HepG2 (cell line): ENCODE data around the gene KRTAP10-5.

Experiments used
- HNF4G ChIP-seq, 2 experiments: sonication (generic) in 1 of 2; formaldehyde crosslinking in 1 of 2; IDR thresholded peaks; 2 replicates each; pipeline versions ENCODE4 v1.4.0 to v1.6.1; 2011 to 2020; ENCODE audit warnings: borderline replicate concordance in 2 of 2, low read depth in 2 of 2, mild to moderate bottlenecking in 2 of 2, low read length in 1 of 2, missing genetic modification reagents in 1 of 2, moderate library complexity in 1 of 2
- MEIS2 ChIP-seq: sonication (generic); formaldehyde crosslinking; IDR thresholded peaks from 2 replicates; pipeline ENCODE4 v1.9.0; 2021; ENCODE audit warnings: mild to moderate bottlenecking, missing genetic modification reagents
- PRDM4 ChIP-seq: sonication (generic); formaldehyde crosslinking; IDR thresholded peaks from 2 replicates; pipeline ENCODE4 v1.9.0; 2021; ENCODE audit warnings: missing genetic modification reagents, borderline replicate concordance

- no peak for TF ChIP-seq HNF4G (IDR thresholded peaks at IDR 0.05; ENCODE audit: borderline replicate concordance, low read depth, low read length)
- TF ChIP-seq HNF4G (CRISPR knock-in tag; IDR thresholded peaks at IDR 0.05; ENCODE audit: borderline replicate concordance, low read depth): no peak
- no peak for TF ChIP-seq MEIS2 (CRISPR knock-in tag)
- no peak for TF ChIP-seq PRDM4 (CRISPR knock-in tag)
Observed at GRCh38 chr21:44589094-44589493, 8.7 kb upstream of the KRTAP10-5 start.
